B cell (primary cell): ENCODE measurements around the gene CADPS. TPM values are rescaled to one million over a fixed set of nuclear protein-coding genes. Genes with fewer than 3 reads are reported as not detected.

ENCODE experiments used
- ATAC-seq: fragments of 200-7000 bp; cut with Tn5 transposase; one replicate; pipeline ENCODE4 v1.10.0; 2021; ENCODE audit warnings: low read depth, mild to moderate bottlenecking, moderate number of reproducible peaks, moderate library complexity
- CTCF ChIA-PET: fragments of 350-600 bp; sonication (Branson Sonifier 250); formaldehyde crosslinking; loops from one replicate; lab custom pipeline; 2021; ENCODE audit warnings: antibody characterized with exemption, inconsistent platforms; lab: Charles Lee
- POLR2A ChIA-PET: fragments of 350-600 bp; sonication (Branson Sonifier 250); formaldehyde crosslinking; loops from one replicate; lab custom pipeline; 2021; ENCODE audit warnings: antibody characterized with exemption; lab: Charles Lee
- DNase-seq: peaks from one replicate; pipeline ENCODE4 v3.0.0; 2013
- H2AFZ ChIP-seq: 2 replicates; pipeline ENCODE4 v1.6.1; 2012; ENCODE audit warnings: mild to moderate bottlenecking, low read depth, low read length; ENCODE audit not compliant: insufficient read depth, poor library complexity, severe bottlenecking
- H3K27ac ChIP-seq, 2 donors: 1 replicate in 1 of 2; 2 replicates in 1 of 2; pipeline ENCODE4 v1.5.1; 2012 to 2013; ENCODE audit warnings: low read length in 2 of 2, mild to moderate bottlenecking in 2 of 2, moderate library complexity in 1 of 2
- H3K27me3 ChIP-seq, 4 experiments: fragments of 200-600 bp in 1 of 4; sonication (generic) in 1 of 4; replicated peaks in 1 of 4; 1 replicate in 2 of 4; 2 replicates in 2 of 4; pipeline versions ENCODE4 v1.6.1 to v1.7.0; 2013 to 2016; ENCODE audit warnings: low read length in 3 of 4, mild to moderate bottlenecking in 2 of 4, mixed read lengths in 1 of 4, moderate library complexity in 1 of 4; ENCODE audit not compliant: insufficient read depth in 4 of 4, control insufficient read depth in 3 of 4; ENCODE audit errors: control extremely low read depth in 1 of 4
- H3K36me3 ChIP-seq, 2 experiments: replicated peaks in 1 of 2; 1 replicate in 1 of 2; 2 replicates in 1 of 2; pipeline versions ENCODE4 v1.6.1 to v1.7.1; 2013; ENCODE audit warnings: low read length in 1 of 2; ENCODE audit not compliant: insufficient read depth in 2 of 2, control insufficient read depth in 1 of 2; ENCODE audit errors: control extremely low read depth in 1 of 2, extremely low read depth in 1 of 2
- H3K4me1 ChIP-seq, 2 donors: fragments of 200-600 bp in 1 of 2; sonication (generic) in 1 of 2; 1 replicate in 1 of 2; 2 replicates in 1 of 2; pipeline versions ENCODE4 v1.5.1 to v1.6.1; 2013 to 2017; ENCODE audit warnings: low read length in 2 of 2; ENCODE audit not compliant: control insufficient read depth in 2 of 2, insufficient read depth in 2 of 2
- H3K4me2 ChIP-seq: replicated peaks from 2 replicates; pipeline ENCODE3; 2012; ENCODE audit warnings: mild to moderate bottlenecking, low read depth, low read length; ENCODE audit not compliant: poor library complexity, severe bottlenecking
- H3K4me3 ChIP-seq, 5 experiments: fragments of 200-600 bp in 1 of 5; sonication (generic) in 1 of 5; 1 replicate in 3 of 5; 2 replicates in 2 of 5; pipeline versions ENCODE4 v1.5.1 to v1.7.0; 2011 to 2016; ENCODE audit warnings: low read length in 4 of 5, mild to moderate bottlenecking in 4 of 5, low read depth in 2 of 5, control low read depth in 1 of 5, moderate library complexity in 1 of 5; ENCODE audit not compliant: insufficient read depth in 1 of 5; ENCODE audit errors: control extremely low read depth in 1 of 5, extremely low read depth in 1 of 5
- H3K79me2 ChIP-seq: fragments of 200-600 bp; sonication (generic); one replicate; pipeline ENCODE4 v1.6.0; 2016; ENCODE audit warnings: low read length; ENCODE audit not compliant: control insufficient read depth, insufficient read depth
- H3K9ac ChIP-seq: fragments of 200-600 bp; sonication (generic); 2 replicates; pipeline ENCODE4 v1.6.1; 2017; ENCODE audit warnings: mild to moderate bottlenecking, low read length, moderate library complexity
- H3K9me3 ChIP-seq, 3 donors: one replicate each; pipeline versions ENCODE4 v1.6.1 to v1.7.1; 2013; ENCODE audit warnings: low read length in 2 of 3; ENCODE audit not compliant: control insufficient read depth in 2 of 3, insufficient read depth in 1 of 3; ENCODE audit errors: control extremely low read depth in 1 of 3
- H4K20me1 ChIP-seq: 2 replicates; pipeline ENCODE4 v1.6.0; 2012; ENCODE audit warnings: mild to moderate bottlenecking, low read length; ENCODE audit not compliant: insufficient read depth, control insufficient read depth, poor library complexity, severe bottlenecking
- H3K27ac Mint-ChIP-seq: one replicate; pipeline ENCODE4 v1.8.0; 2021; ENCODE audit warnings: mixed read lengths
- H3K27me3 Mint-ChIP-seq: one replicate; pipeline ENCODE4 v1.8.0; 2021; ENCODE audit warnings: mixed read lengths
- H3K4me1 Mint-ChIP-seq: one replicate; pipeline ENCODE4 v1.8.0; 2021; ENCODE audit warnings: mixed read lengths
- H3K4me3 Mint-ChIP-seq: one replicate; pipeline ENCODE4 v1.8.0; 2021; ENCODE audit warnings: mixed read lengths
- H3K9me3 Mint-ChIP-seq: one replicate; pipeline ENCODE4 v1.8.0; 2022; ENCODE audit warnings: mixed read lengths; ENCODE audit not compliant: insufficient read depth
- CTCF ChIP-seq: fragments of 200-600 bp; IDR thresholded peaks from one replicate; pipeline ENCODE4 v1.8.0; 2022; ENCODE audit warnings: antibody characterized with exemption, mild to moderate bottlenecking
- EZH2 ChIP-seq: IDR thresholded peaks from 2 replicates; pipeline ENCODE4 v1.6.1; 2012; ENCODE audit warnings: borderline replicate concordance, low read depth, mild to moderate bottlenecking, moderate library complexity, low read length; ENCODE audit not compliant: insufficient read depth, poor library complexity, severe bottlenecking
- WGBS: methylation state at CpG from one replicate; pipeline ENCODE4 v1.1.5; 2013; ENCODE audit warnings: missing lambda C conversion rate; ENCODE audit not compliant: insufficient coverage; 5-methylcytosine and 5-hydroxymethylcytosine counted together
- intact Hi-C: fragments of 100-400 bp; cut with micrococcal nuclease; formaldehyde crosslinking; loops from one replicate; pipeline ENCODE4 v1.10.0; 2022
- polyA plus RNA-seq: library from polyadenylated mRNA; depleted of rRNA; stranded (reverse); fragments of >200 nt; gene quantifications from 2 replicates; pipeline ENCODE4 v1.2.3, GENCODE V29; 2012
- total RNA-seq, 2 donors: library from RNA; stranded (reverse); fragments of 120-200 nt in 1 of 2; gene quantifications; 1 replicate in 1 of 2; 2 replicates in 1 of 2; pipeline versions ENCODE4 v1.2.3 to v1.2.4, GENCODE V29; 2013 to 2022

CADPS gene
- total and polyA plus RNA-seq, 2 donors (not counting 1 experiment from before 2014, with no cell fraction given) = 0.16 to 0.22 TPM

- Mint-ChIP-seq H3K9me3 (no peaks in the 10 kb centered on the region), H3K4me1 (no peaks in the 10 kb centered on the region), H3K27ac (no peak overlapping the region), H3K4me3 (no peak overlapping the region), H3K27me3 (peaks cover 13% of the 10 kb centered on the region)
- ChIA-PET CTCF (no interaction called here), POLR2A (no interaction called here)
- Histone ChIP-seq H3K4me1 (no peaks in the 10 kb centered on the region), H3K36me3 (no peaks in the 10 kb centered on the region), H3K27ac (no peak overlapping the region), H3K4me2 (no peak overlapping the region), H3K4me3 (no peak overlapping the region), H3K9me3 (no peaks in the 10 kb centered on the region), H3K79me2 (no peaks in the 10 kb centered on the region), H3K27me3 (no peaks in the 10 kb centered on the region), H2AFZ (no peak overlapping the region), H3K9ac (no peak overlapping the region), H4K20me1 (no peaks in the 10 kb centered on the region)
- no peak for DNase-seq
- intact Hi-C loops = no loop called here
- ATAC-seq = no peak
- 85% methylated on average over 2 of the region's 2 CpGs for WGBS
- no peak for TF ChIP-seq EZH2
These were observed 323.7 kb downstream of the CADPS start for GRCh38 chr3:62551556-62551955.

DNA sequence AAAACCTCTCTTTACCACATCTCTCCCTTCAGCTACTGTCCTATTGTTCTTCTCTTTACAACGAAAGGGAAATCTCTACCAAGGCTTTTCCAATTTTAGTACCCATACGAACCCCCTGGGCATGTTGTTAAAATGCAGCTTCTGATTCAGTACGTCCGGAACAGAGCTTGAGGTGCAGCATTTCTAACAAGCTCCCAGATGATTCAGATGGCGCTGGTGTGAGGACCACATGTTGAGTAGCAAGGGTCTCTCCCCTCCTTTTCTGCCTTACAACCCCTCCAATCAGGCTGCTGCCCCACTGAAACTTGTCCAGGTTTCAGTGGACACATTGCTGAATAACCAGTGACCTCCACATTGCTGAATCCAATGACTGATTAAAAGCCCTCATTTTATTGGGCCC lies 324.8 kb downstream of the CADPS start:
- TF ChIP-seq EZH2 = no peak
- no peak for TF ChIP-seq CTCF
- ATAC-seq = no peak
- H3K4me3 ChIP-seq = no peak overlapping the region
- no peaks in the 10 kb centered on the region for H3K9me3 Mint-ChIP-seq
- no peak overlapping the region for H3K9ac ChIP-seq
- POLR2A ChIA-PET = no interaction called here
- no peaks in the 10 kb centered on the region for H3K9me3 ChIP-seq
- CTCF ChIA-PET = no interaction called here
- H3K4me3 Mint-ChIP-seq = no peak overlapping the region
- no peaks in the 10 kb centered on the region for H3K79me2 ChIP-seq
- DNase-seq = no peak
- H3K27ac Mint-ChIP-seq = no peak overlapping the region
- no peaks in the 10 kb centered on the region for H3K27me3 ChIP-seq
- H4K20me1 ChIP-seq = no peaks in the 10 kb centered on the region
- intact Hi-C loops = no loop called here
- WGBS = 66% methylated on average over 5 of the region's 5 CpGs
- H2AFZ ChIP-seq = no peak overlapping the region
- no peak overlapping the region for H3K27ac ChIP-seq
- H3K27me3 Mint-ChIP-seq = peaks cover 13% of the 10 kb centered on the region
- no peaks in the 10 kb centered on the region for H3K36me3 ChIP-seq
- no peaks in the 10 kb centered on the region for H3K4me1 Mint-ChIP-seq
- no peak overlapping the region for H3K4me2 ChIP-seq
- H3K4me1 ChIP-seq = no peaks in the 10 kb centered on the region
